RPMI7951 (cell line): ENCODE measurements around the gene DPH7. TPM values are rescaled to one million over a fixed set of nuclear protein-coding genes. Genes with fewer than 3 reads are reported as not detected.
"Not testable (repeated sequence)": the region's sequence is repeated elsewhere in the genome, so short reads cannot be mapped to it uniquely, and the experiment has no call there.

Experiments
- DNase-seq: peaks from one replicate; pipeline ENCODE4 v3.0.0-alpha.2; 2012; ENCODE audit warnings: low read depth
- total RNA-seq: library from RNA; depleted of rRNA; stranded (reverse); fragments of >200 nt; shearing (Covaris generic); gene quantifications from 2 replicates; pipeline ENCODE4 v1.2.3, GENCODE V29; 2014

DPH7 gene
- total RNA-seq, 1 experiment from 2014 or later = 14.5 TPM

- DNase-seq = no peak
Measured at GRCh38 chr9:137606005-137606621, 27.4 kb upstream of the DPH7 start.

GRCh38 chr9:137605121-137606004 is 26.6 kb upstream of the DPH7 start, which contains the start of gene ARRDC1:
ARRDC1 (plus strand) TSS chr9:137605686; CDS start chr9:137605718, 32 bp downstream.
- peak; percentile 93 for DNase-seq

- no peak for DNase-seq
Measured at GRCh38 chr9:137604345-137605086, 25.8 kb upstream of the DPH7 start.

GRCh38 chr9:137603879-137604278 is 25.2 kb upstream of the DPH7 start:
- no peak for DNase-seq

- no peak for DNase-seq
Measured at GRCh38 chr9:137602661-137603060, 23.9 kb upstream of the DPH7 start.

- DNase-seq = no peak
Measured at GRCh38 chr9:137598943-137599342, 20.2 kb upstream of the DPH7 start.

GRCh38 chr9:137596577-137596976 is 17.9 kb upstream of the DPH7 start:
- DNase-seq = not testable (repeated sequence)

- DNase-seq = no peak
Measured at GRCh38 chr9:137593176-137593575, 14.5 kb upstream of the DPH7 start.

GRCh38 chr9:137592767-137593166 is 14.0 kb upstream of the DPH7 start:
- DNase-seq = no peak

GRCh38 chr9:137590469-137591383 is 12.0 kb upstream of the DPH7 start, which contains the start of gene ZMYND19:
ZMYND19 (minus strand) TSS chr9:137590512; CDS start chr9:137590263, 249 bp downstream.
- DNase-seq = peak; percentile 80

- no peak for DNase-seq
Measured at GRCh38 chr9:137590123-137590468, 11.4 kb upstream of the DPH7 start.

- no peak for DNase-seq
Measured at GRCh38 chr9:137589441-137590122, 10.9 kb upstream of the DPH7 start.

- no peak for DNase-seq
Measured at GRCh38 chr9:137588891-137589290, 10.2 kb upstream of the DPH7 start.

GRCh38 chr9:137588311-137588710 is 9.6 kb upstream of the DPH7 start:
- no peak for DNase-seq

GRCh38 chr9:137586854-137587253 is 8.1 kb upstream of the DPH7 start:
- no peak for DNase-seq

- no peak for DNase-seq
Measured at GRCh38 chr9:137583957-137584356, 5.2 kb upstream of the DPH7 start.

GRCh38 chr9:137583347-137583746 is 4.6 kb upstream of the DPH7 start:
- DNase-seq = no peak

- DNase-seq = no peak
Measured at GRCh38 chr9:137582286-137582860, 3.6 kb upstream of the DPH7 start.

- DNase-seq = no peak
Measured at GRCh38 chr9:137581361-137582285, 2.9 kb upstream of the DPH7 start.
